Measurements from ENCODE around the gene FKBP1B.

The FKBP1B gene

GRCh38 chr2:24072259-24072658 is 22.7 kb downstream of the FKBP1B start:
- H3K4me3 ChIP-seq (ENCODE audit: low read length): no peak overlapping the region
- no peak for TF ChIP-seq ZNF274 (IDR thresholded peaks at IDR 0.05; ENCODE audit: low read depth, low read length)

GRCh38 chr2:24073816-24074215 is 24.3 kb downstream of the FKBP1B start:
- TF ChIP-seq ZNF274 (IDR thresholded peaks at IDR 0.05; ENCODE audit: low read depth, low read length): no peak
- no peak overlapping the region for H3K4me3 ChIP-seq (ENCODE audit: low read length)

DNA sequence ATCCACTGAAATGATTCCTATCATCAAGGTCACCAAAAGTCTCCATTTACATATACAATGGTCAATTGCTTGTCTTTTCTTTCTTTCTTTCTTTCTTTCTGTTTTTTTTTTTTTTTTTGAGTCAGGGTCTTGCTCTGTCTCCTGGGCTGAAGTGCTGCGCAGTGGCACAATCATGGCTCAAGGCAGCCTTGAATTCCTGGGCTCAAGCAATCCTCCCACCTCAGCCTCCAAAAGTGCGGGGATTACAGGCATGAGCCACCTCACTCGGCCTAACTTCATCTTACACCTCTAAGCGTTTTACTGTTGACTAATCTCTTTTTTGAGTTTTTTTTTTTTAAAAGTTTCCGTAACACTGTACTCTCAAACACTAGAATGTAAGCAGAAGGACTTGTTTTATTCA is 25.7 kb downstream of the FKBP1B start:
- TF ChIP-seq ZNF274 (IDR thresholded peaks at IDR 0.05; ENCODE audit: low read depth, low read length): no peak
- H3K4me3 ChIP-seq (ENCODE audit: low read length): peak overlapping the region; percentile 68

DNA sequence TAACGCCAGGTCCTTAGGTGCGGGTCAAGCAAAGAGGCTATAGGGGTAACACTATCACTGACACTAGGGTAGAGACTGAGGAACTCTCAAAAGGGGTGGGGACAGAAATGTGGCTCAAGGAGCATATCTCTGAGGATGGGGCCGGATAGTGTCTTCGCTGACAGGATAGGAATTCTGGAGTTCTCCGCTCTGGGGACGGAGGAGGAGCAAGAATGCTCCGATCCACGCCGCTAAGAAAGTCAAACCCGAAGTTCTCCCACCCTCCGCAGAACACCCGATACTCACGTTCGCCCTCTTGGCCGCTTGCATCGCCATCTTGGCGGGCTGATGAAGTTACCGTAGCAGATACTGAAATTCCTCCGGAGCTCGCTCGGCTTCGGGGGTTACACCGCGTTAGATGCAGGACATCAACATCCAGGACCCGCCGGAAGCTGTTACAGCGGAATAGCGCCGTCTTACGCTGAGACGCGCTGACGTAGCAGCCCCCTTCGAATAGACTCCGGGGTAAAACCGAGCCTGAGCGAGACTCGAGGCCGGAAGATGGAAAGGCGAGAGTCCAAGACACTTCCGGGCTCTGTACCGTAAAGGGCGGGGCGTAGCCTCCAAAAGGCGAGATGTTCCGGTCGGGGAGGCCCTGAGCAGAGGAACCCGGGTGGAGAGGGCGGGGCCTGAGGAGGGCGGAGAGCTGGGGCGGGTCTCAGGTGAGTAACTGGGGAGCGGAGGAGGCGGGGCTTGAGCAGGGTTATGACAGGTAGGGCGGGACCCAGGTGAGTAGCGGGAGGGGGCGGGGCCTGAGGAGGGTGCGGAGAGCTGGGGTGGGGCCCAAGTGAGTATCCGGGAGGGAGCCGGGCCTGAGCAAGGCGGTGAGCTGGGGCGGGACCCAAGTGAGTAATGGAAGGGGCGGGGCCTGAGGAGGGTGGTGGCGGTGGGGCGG is 26.6 kb downstream of the FKBP1B start, which contains the start of gene SF3B6:
Gene SF3B6, minus strand, starts transcription at position 412 of the 934 bp plus-strand sequence. Its CDS starts 97 bp downstream, at position 315.
- H3K4me3 ChIP-seq (ENCODE audit: low read length): peak within 1 kb of the TSS; percentile 68
- no peak for TF ChIP-seq ZNF274 (IDR thresholded peaks at IDR 0.05; ENCODE audit: low read depth, low read length)

GRCh38 chr2:24076849-24077534 is 27.5 kb downstream of the FKBP1B start:
- TF ChIP-seq ZNF274 (IDR thresholded peaks at IDR 0.05; ENCODE audit: low read depth, low read length): no peak
- H3K4me3 ChIP-seq (ENCODE audit: low read length): peak overlapping the region; percentile 68

DNA sequence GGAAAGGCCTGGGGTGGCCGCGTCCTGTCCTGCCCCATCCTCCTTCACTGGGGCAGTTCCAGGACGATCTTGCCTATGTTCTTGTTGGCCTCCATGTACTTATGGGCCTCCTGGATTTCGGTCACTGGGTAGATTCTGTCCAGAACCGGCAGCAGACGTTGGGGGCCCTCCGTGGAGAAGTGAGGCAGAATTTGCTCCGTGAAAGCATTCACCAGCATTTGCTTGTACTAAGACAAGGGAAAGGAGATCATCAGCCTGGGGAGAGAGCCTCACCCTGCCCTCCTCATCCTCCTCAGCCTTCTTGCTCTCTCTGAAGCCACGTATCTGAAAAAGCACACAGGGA is 28.0 kb downstream of the FKBP1B start:
- no peak for TF ChIP-seq ZNF274 (IDR thresholded peaks at IDR 0.05; ENCODE audit: low read depth, low read length)
- H3K4me3 ChIP-seq (ENCODE audit: low read length): peak overlapping the region; percentile 68

- H3K4me3 ChIP-seq (ENCODE audit: low read length): no peak overlapping the region; the same call in 1 of the 2 replicates
- TF ChIP-seq ZNF274 (IDR thresholded peaks at IDR 0.05; ENCODE audit: low read depth, low read length): no peak
These were observed 28.3 kb downstream of the FKBP1B start for GRCh38 chr2:24077879-24078278.

GRCh38 chr2:24080701-24081100 is 31.2 kb downstream of the FKBP1B start:
- TF ChIP-seq ZNF274 (IDR thresholded peaks at IDR 0.05; ENCODE audit: low read depth, low read length): no peak
- no peak overlapping the region for H3K4me3 ChIP-seq (ENCODE audit: low read length)

DNA sequence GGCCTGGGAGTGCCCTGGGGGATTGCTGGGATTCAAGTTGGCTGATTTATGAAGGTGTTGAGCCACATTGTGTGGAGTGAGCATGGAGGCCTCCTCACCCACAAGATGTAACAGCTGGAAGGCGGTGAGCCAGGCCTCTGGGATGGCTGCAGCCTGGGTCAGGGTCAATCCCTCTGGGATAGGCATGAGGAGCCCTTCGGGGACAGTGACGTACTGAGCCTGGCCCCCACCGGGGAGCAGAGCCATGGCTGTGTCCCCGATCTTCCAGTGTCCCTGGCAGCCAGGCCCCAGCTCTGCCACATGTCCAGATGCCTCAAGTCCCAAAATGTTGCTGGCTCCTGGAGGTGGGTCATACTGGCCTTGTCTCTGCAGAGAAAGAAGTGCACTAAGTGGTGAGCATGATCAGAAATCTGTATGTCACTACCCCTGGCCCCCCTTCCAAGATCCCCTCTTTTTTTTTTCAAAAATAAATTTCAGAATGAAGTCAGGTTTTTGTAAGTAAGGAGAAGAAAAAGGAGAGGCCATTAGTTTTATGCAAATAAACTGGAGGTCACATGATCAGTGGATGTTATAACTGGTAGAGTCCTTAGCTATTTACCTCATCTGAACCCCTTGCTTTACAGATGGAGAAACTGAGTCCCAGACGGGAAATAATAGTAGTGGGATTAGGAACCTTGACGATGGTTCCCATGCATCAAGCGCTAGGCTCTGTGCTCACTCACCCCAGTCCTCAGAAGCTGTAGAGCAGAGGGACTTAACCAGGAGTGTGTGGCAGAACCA is 33.4 kb downstream of the FKBP1B start:
- no peak for TF ChIP-seq ZNF274 (IDR thresholded peaks at IDR 0.05; ENCODE audit: low read depth, low read length)
- H3K4me3 ChIP-seq (ENCODE audit: low read length): peak overlapping the region; percentile 70; the same call in 1 of the 2 replicates

- TF ChIP-seq ZNF274 (IDR thresholded peaks at IDR 0.05; ENCODE audit: low read depth, low read length): no peak
- peak overlapping the region; percentile 70; the same call in 1 of the 2 replicates for H3K4me3 ChIP-seq (ENCODE audit: low read length)
These were observed 34.2 kb downstream of the FKBP1B start for GRCh38 chr2:24083567-24084385.

DNA sequence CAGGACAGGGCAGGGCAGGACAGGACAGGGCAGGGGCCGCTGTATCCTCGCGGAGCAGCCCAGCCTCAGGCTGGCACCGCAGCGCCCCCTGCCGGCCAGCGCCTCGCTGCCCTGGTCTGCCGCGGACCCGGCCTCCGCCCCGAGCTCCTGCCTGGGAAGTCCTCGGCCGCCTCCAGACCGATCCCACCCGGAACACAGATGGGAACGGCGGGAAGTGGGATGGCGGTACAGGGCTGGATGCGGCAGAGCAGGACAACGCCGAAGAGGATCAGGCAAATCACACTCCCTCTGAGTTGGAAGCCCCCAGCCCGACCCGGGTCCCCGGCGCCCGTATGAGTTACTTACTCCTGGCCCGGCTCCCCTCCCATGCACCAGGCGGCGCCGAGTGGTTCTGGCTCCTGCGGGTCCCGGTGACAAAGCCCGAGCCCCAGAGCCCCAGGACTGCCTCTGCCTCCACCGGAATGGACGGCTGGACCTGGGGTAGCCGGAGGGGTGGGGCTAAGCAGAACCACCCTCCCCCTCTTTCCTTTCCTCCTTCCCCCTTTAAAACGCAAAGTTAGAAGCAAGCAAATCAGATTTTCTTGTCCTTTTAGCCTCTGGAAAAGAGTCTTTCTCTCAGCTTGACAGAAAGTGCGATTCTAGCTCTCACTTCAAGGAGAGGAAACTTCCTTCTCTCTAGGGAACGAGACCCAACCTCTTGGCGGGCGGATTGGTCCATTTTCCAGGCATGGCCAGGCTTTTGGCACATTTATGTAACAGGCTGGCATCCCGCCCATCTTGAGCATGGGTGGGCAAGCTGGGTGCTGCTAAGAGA is 35.1 kb downstream of the FKBP1B start, which contains the start of gene TP53I3:
Gene TP53I3, minus strand, starts transcription at position 449 of the 814 bp plus-strand sequence. CDS start 508 bp downstream, outside the sequence.
- peak within 1 kb of the TSS; percentile 70; the same call in 1 of the 2 replicates for H3K4me3 ChIP-seq (ENCODE audit: low read length)
- TF ChIP-seq ZNF274 (IDR thresholded peaks at IDR 0.05; ENCODE audit: low read depth, low read length): no peak

- H3K4me3 ChIP-seq (ENCODE audit: low read length): peak overlapping the region; percentile 70; the same call in 1 of the 2 replicates
- no peak for TF ChIP-seq ZNF274 (IDR thresholded peaks at IDR 0.05; ENCODE audit: low read depth, low read length)
These were observed 35.6 kb downstream of the FKBP1B start for GRCh38 chr2:24085200-24085489.

Measured in GM08714 (cell line).